DMS153 (cell line): Measurements from ENCODE around the gene ZC3H12D.
"Not testable (repeated sequence)": the region's sequence is repeated elsewhere in the genome, so short reads cannot be mapped to it uniquely, and the experiment has no call there.

Experiments used
- DNase-seq: peaks from one replicate; lab custom pipeline; 2025; lab: John Stamatoyannopoulos, UW

Gene ZC3H12D

DNA sequence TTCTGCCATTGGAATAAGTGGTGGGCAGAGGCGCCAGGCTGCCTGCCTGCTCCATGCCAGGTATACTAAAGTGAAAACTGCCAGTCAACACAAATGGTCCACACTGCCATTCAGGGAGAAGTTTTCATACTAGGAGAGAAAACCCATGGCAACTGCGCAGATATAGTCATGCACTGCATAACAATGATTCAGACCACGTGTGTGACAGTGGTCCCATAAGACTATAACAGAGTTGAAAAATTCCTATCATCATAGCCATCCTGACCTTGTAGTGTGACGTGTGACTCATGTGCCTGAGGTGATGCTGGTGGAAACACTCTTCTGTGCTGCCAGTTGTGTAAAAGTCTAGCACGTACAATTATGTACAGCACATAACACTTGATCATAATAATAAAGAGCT is 25.1 kb downstream of the ZC3H12D start:
- DNase-seq, result no peak

DNA sequence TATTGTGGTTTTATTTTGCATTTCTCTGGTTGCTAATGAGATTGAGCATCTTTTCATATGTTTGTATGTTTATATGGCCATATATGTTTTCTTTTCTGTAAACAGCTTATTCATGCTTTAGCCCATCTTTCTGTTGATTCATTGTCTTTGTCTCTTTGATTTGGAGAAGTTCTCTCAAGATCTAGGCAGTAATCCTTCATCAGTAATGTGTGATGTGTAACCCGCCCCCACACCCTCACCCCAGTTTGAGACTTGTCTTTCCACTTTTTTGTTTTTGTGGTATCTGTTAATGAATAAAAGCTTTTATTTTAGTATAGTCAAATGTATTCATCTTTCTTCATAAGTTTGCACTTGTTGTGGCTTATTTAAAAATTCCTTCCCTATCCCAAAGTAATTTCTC is 26.0 kb downstream of the ZC3H12D start:
- DNase-seq, result no peak

GRCh38 chr6:149458196-149458595 is 26.6 kb downstream of the ZC3H12D start:
- no peak for DNase-seq

- DNase-seq, result no peak
These were observed 27.4 kb downstream of the ZC3H12D start for GRCh38 chr6:149457316-149457884.

DNA sequence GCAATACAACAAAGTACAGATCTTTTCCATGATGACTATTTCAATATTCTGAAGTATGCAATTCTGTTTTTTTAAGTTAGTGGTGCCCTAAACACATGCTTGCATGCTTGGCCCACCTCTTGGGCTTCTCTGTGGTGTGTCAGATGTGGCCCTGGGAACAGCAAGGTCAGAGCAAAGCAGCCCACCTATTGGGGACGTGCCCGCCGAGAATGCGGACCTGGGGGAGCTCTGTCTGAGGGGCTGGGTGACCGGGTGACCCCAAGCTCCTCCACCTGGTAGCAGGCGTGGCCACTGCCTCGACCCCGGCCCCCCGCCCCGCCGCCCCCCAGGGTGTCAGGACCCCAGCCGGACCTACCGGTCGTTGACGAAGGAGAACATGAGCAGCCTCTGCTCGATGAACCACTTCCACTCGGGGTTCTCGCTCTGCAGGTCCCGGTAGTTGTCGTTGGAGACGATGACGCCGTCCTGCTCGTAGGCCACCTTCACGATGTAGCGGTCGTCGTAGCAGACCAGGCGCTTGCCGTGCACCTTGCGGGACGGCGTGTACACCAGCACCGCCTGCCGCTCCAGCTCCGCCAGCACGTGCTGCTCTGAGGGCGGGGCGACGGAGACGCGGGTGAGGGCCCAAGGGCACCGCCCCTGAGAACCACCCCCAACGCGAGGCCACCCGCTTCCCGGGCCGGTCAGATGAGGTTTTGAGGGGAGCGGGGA is 28.3 kb downstream of the ZC3H12D start:
- DNase-seq, result no peak

GRCh38 chr6:149455031-149455732 is 29.6 kb downstream of the ZC3H12D start:
- DNase-seq, result no peak

GRCh38 chr6:149454346-149454848 is 30.4 kb downstream of the ZC3H12D start:
- no peak for DNase-seq

DNA sequence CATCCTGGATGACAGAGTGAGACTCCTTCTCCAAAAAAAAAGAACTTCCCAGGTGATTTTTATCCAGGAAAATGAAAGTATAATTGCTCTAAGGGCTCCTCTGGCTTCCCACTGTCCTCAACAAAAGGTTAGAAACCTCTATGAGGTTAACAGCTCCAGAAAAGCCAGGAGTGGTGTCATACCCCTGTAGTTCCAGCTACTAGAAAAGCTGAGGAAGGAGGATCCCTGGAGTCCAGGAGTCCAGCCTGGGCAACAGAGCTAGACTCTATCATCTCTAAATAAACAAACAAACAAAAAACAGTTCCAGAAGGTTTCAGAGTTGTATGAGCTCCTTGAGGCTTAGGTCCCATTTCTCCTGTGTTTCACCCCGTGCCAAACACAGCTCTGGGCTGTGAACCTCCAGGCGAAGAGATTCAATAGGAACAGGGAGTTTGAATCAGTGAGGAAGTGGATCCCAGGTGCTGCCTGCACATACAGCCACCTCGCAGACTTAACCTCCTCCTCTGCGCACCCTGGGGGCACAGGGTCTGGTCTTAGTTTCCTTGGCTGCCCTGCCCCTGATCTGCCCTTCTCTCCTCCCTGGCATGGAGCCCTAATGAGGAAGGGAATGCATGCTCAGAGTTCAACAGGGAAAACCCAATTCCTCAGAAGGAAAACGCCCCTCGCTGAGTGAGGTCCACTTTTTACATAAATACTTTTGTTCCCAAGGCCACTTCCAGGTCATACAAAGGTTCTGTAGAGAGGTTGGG is 31.0 kb downstream of the ZC3H12D start:
- DNase-seq, result no peak

GRCh38 chr6:149452037-149452939 is 32.5 kb downstream of the ZC3H12D start:
- DNase-seq, result no peak

DNA sequence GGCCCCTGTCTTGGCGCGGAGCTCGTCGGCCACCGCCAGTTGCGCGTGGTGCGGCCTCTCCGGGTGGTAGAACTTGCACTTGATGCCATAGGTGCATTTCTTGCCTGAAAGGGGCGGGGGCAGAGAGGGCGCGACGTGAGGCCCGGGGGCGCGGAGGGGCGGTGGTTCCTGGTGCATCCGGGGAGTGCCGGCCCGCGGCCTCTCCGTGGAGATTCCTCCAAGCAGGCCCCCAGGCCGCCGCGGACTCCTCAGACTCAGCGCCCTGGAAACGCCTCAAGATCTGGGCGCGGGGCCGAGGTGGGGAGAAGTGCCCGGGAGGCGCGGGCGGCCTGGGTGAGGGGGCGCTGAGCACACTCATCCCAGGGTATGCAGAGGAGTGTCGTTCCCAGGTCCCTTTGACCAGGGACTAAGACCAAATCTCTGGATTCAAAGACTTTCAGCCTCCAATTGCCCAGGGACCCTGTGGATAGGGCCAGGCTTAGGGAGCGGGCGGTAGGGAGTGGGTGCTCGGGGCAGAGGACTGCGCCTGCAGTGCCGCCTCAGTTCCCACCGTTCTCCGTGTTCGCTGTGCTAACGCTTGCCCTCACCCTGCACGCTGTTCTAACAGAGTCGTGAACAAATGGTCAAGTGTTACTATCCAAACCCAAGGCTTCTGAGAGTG is 33.3 kb downstream of the ZC3H12D start:
- no peak for DNase-seq

DNA sequence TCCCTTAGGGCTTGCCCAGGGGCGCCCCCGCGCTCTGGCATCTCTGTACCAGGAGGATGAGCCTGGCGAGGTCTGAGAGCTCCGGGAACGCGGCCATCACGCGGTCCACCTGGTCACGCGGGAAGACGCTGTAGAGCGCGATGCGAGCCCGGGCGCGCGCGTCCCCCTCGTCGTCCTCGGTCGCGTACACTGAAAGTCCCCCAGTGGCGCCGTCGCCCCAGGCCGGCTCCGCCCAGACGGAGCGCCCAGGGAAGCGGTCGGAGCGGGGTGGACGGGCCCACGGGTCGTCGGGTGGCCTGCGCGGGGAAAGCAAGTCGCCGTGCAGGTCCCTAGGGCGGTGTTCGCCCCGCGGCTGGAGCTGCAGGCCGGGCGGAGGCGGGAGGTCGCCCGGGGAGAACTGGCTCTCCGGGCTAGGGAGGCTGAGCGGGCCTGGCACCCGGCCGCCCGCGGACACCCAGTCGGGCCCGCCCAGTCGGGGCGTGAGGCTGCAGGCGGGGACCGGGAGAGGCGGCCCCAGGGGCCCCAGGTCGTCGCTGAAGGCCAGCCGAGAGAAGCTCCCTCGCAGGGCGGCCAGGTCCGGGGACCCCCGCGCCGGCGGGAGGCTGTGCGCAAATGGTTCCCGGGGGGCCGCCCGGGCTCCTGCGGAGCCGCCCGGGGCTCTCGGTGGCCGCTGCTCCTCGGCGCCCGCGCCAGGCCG is 34.0 kb downstream of the ZC3H12D start:
- no peak for DNase-seq

DNA sequence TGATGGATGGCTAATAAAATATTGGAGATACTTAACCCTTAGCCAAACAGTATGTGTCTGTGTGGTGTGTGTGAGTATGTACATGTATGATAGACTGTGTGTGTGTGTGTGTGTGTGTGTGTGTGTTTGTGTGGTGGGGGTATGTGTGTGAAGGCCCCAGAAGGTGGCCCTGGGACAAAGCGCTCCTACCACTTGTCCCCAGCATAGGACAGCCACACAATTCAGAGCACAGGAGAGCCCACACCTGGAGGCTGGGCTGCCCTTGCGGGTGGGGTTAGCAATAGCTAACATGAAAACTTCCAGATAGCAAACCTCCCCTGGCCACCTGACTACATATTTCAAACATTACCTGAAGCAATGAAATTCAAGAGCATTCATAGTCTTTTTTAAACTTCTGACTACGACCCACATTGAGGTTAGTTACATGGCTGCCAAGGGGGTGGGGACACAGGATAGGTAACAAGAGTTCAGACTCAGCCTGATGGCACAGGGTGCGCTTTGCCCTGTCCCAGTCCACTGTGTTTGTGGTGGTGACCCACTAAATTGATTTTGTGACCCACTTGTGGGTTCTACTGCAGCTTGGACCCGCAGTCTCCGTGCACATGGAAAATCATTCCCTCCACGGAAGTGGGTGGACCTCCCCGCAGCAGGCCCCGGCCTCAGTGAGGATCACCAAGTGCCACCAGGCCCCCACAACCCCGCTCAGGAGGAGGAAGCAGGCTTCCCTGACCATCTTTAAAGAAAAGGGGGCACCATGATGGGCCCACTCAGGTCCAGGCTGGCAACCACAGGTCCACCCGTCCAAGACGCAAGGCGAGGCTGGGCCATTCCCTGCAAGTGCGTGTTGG is 34.8 kb downstream of the ZC3H12D start:
- no peak for DNase-seq

DNA sequence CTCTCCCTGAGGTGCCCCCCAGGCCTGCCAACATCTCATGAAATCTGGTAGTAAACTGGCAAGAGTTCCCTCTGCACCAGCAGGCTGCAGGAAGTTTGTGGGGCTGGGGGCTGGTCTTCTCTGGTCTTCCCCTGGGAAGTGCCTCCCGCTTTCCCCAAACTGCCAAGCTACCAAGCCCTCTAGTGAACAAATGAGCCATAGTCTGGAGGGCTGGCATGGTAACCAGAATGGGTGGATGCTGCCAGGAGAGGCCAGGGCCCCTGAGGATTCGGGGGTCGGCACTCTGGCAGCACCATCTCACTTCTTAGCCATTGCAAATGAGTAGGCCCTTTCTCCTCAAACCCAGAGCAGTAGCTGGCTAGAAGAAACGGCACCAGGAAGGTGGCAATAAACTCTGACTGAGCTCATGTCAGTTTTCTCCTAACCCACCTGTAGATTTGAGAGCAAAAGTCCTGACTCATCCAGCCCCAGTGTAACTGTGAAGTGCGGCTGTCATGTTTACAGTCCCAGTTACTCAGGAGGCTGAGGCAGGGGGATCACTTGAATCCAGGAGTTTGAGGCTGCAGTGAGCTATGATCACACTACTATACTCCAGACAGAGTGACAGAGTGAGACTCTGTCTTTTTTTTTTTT is 35.9 kb downstream of the ZC3H12D start:
- DNase-seq, result no peak

DNA sequence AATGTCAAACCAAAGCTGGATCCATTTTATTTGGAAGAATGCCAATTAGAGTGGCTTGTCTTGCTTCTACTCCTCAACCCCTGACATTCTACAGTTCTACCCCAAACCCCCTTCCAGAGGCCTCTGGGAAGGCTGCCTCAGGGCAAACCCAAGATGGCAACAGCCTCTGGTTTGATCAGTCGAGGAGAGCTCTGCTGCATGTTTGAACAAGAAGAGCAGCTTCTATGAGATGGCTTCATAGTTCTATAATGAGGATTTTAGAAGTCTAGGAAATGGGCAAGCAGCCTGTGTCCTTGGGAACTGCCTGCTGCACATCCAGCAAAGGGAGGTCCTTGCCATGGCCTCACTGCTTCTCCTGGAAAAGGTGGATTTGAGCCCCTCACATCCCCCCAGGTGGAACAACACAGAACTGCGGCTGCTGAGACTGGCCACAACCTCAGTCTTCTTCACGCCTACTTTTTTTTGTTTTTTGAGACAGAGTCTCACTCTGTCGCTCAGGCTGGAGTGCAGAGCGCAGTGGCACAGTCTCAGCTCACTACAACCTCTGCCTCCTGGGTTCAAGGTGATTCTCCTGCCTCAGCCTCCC is 37.9 kb downstream of the ZC3H12D start:
- DNase-seq, result no peak

GRCh38 chr6:149445573-149445972 is 39.2 kb downstream of the ZC3H12D start:
- DNase-seq, result no peak

- DNase-seq, result no peak
These were observed 39.7 kb downstream of the ZC3H12D start for GRCh38 chr6:149445095-149445466.

- DNase-seq, result not testable (repeated sequence)
These were observed 40.3 kb downstream of the ZC3H12D start for GRCh38 chr6:149444360-149445094.
